Ishikawa (cell line): Measurements from ENCODE around the gene MOK.

ENCODE experiments used
- CEBPB ChIP-seq: IDR thresholded peaks from 2 replicates; pipeline ENCODE4 v1.6.1; 2012
- CREB1 ChIP-seq: IDR thresholded peaks from 2 replicates; pipeline ENCODE4 v1.6.1; 2012; ENCODE audit warnings: low read depth
- EGR1 ChIP-seq: IDR thresholded peaks from 2 replicates; pipeline ENCODE4 v1.6.1; 2012
- EP300 ChIP-seq: IDR thresholded peaks from 2 replicates; pipeline ENCODE4 v1.6.1; 2012; ENCODE audit warnings: borderline replicate concordance
- FOXM1 ChIP-seq: IDR thresholded peaks from 2 replicates; pipeline ENCODE4 v1.6.1; 2012; ENCODE audit warnings: low read depth, borderline replicate concordance
- MAX ChIP-seq: IDR thresholded peaks from 2 replicates; pipeline ENCODE4 v1.6.1; 2012
- NFIC ChIP-seq: IDR thresholded peaks from 2 replicates; pipeline ENCODE4 v1.6.1; 2012
- RAD21 ChIP-seq: IDR thresholded peaks from 2 replicates; pipeline ENCODE4 v1.6.1; 2012; ENCODE audit warnings: low read depth
- TAF1 ChIP-seq: IDR thresholded peaks from 2 replicates; pipeline ENCODE4 v1.6.1; 2012; ENCODE audit warnings: low read depth, mild to moderate bottlenecking
- TCF12 ChIP-seq: IDR thresholded peaks from 2 replicates; pipeline ENCODE4 v1.6.1; 2012; ENCODE audit warnings: low read depth
- TEAD4 ChIP-seq: IDR thresholded peaks from 2 replicates; pipeline ENCODE4 v1.6.1; 2012
- YY1 ChIP-seq: IDR thresholded peaks from 2 replicates; pipeline ENCODE4 v1.6.1; 2012; ENCODE audit warnings: low read depth
- ZBTB7A ChIP-seq: IDR thresholded peaks from 2 replicates; pipeline ENCODE4 v1.6.1; 2012; ENCODE audit warnings: low read depth
- TF ChIP-seq, protein P1 (sequence below): IDR thresholded peaks from 2 replicates; pipeline ENCODE4 v1.6.1; 2012
- TF ChIP-seq, protein P2 (sequence below): IDR thresholded peaks from 2 replicates; pipeline ENCODE4 v1.6.1; 2012; ENCODE audit warnings: low read depth, mild to moderate bottlenecking

The MOK gene

GRCh38 chr14:102201353-102201738 lies 103.6 kb downstream of the MOK start:
- TF ChIP-seq, protein P1, sequence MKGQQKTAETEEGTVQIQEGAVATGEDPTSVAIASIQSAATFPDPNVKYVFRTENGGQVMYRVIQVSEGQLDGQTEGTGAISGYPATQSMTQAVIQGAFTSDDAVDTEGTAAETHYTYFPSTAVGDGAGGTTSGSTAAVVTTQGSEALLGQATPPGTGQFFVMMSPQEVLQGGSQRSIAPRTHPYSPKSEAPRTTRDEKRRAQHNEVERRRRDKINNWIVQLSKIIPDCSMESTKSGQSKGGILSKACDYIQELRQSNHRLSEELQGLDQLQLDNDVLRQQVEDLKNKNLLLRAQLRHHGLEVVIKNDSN = no peak
- no peak for TF ChIP-seq TEAD4
- no peak for TF ChIP-seq RAD21

- TF ChIP-seq TAF1 (no peak), TCF12 (no peak), MAX (no peak), RAD21 (no peak), ZBTB7A (no peak), NFIC (no peak), FOXM1 (no peak), TEAD4 (no peak), YY1 (no peak), CREB1 (no peak)
- TF ChIP-seq, protein P1 = no peak
- TF ChIP-seq, protein P2, sequence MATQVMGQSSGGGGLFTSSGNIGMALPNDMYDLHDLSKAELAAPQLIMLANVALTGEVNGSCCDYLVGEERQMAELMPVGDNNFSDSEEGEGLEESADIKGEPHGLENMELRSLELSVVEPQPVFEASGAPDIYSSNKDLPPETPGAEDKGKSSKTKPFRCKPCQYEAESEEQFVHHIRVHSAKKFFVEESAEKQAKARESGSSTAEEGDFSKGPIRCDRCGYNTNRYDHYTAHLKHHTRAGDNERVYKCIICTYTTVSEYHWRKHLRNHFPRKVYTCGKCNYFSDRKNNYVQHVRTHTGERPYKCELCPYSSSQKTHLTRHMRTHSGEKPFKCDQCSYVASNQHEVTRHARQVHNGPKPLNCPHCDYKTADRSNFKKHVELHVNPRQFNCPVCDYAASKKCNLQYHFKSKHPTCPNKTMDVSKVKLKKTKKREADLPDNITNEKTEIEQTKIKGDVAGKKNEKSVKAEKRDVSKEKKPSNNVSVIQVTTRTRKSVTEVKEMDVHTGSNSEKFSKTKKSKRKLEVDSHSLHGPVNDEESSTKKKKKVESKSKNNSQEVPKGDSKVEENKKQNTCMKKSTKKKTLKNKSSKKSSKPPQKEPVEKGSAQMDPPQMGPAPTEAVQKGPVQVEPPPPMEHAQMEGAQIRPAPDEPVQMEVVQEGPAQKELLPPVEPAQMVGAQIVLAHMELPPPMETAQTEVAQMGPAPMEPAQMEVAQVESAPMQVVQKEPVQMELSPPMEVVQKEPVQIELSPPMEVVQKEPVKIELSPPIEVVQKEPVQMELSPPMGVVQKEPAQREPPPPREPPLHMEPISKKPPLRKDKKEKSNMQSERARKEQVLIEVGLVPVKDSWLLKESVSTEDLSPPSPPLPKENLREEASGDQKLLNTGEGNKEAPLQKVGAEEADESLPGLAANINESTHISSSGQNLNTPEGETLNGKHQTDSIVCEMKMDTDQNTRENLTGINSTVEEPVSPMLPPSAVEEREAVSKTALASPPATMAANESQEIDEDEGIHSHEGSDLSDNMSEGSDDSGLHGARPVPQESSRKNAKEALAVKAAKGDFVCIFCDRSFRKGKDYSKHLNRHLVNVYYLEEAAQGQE = no peak
Observed at GRCh38 chr14:102200690-102201352, 104.1 kb downstream of the MOK start.

GRCh38 chr14:102197317-102197853 lies 107.6 kb downstream of the MOK start:
- TF ChIP-seq NFIC (no peak), TAF1 (no peak), TEAD4 (no peak), EGR1 (no peak), TCF12 (no peak), CREB1 (no peak), RAD21 (no peak), CEBPB (no peak), YY1 (no peak)
- TF ChIP-seq, protein P1 = no peak
- TF ChIP-seq, protein P2 = no peak

DNA sequence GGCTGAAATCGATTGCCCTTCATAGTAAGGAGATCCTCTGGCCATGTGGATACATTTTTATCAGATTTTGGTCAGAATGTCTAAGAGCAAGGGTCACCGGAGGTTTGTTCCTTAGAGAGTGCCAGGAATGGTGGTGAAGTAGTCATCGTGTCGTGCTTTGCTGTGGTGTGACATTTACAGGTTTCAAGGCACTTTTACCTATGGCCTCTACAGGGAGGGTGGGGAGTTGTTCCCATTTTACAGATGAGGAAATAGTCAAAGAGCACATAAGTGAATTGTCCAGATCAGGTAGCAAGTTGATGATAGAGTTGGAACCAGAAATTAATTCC lies 108.1 kb downstream of the MOK start:
- TF ChIP-seq MAX = no peak
- TF ChIP-seq TCF12 = no peak
- no peak for TF ChIP-seq NFIC
- no peak for TF ChIP-seq EP300
- TF ChIP-seq, protein P1 = no peak
- no peak for TF ChIP-seq CEBPB
- TF ChIP-seq EGR1 = no peak
- no peak for TF ChIP-seq TAF1
- no peak for TF ChIP-seq RAD21
- no peak for TF ChIP-seq CREB1
- TF ChIP-seq, protein P2 = no peak
- no peak for TF ChIP-seq ZBTB7A
- TF ChIP-seq YY1 = no peak
- TF ChIP-seq TEAD4 = no peak
- no peak for TF ChIP-seq FOXM1
